ENCODE measurements around the gene KIF11.
"Not testable (repeated sequence)": the region's sequence is repeated elsewhere in the genome, so short reads cannot be mapped to it uniquely, and the experiment has no call there.

The KIF11 gene

DNA sequence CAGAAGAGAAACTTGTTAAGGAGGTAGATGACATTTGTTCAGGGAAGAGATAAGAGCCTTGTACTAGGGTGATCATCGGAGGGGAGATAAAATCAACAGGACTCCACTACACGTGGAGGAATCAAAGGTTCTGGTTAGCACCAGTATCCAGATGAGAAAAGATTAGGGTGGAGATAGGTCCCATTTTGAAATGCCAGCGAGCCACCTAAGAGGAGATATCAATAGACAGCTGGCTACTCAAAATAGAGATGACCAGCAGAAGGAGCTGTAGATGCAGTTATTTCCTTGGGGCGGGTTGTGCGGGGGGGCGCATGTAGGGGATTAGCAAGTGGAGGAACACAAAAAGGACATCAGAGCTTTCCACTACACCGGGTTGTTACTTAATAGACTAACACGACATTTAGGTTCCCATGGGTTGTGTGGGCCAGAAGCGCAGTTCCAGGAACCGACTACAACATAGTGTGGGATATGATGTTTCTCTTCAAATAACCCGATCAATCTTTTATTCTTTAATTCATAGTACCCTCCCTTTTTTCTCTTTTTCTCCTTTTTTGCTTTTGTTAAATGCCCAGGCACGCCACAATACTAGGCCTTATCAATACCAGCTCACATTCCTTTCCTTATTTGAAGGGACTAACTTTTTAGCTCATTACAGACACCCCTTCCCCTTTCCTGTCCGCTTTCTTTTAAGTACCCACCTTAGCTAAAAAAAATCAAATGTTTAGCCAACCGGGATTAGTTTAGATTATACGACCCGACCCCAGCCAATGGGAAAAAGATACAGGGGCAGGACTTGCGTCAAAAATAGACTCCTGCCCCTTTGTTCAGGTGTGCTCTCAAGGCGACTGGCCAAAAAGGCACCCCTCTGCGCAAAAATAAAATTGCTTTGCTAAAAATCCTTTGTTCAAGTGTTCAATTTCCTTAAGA is 2.0 kb upstream of the KIF11 start:
- peak in 1 of 2 donors; percentile 10 for DNase-seq (ENCODE audit: low read depth in 2 of 2)

DNA sequence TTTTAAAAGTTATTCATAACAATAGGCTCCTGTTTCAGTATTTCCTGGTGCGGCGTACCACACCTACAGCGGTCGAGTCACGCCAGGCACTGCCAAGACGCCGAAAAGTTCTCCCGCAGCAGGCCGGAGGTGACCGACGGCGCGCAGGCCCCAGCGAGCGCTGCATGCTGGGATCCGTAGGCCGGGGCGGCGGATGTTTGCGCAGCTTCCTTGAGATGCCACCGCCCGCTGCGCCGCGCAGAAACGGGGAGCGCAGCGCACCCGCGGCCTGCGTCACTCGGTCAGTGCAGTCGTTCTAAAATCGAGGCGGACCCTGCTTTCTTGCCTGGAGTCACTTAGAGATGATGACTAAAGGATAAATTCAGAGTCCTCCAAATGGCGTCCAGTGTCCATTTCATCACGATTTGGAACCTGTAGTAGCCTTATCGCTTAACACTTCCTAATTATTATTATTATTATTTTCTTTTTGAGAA is 1.3 kb upstream of the KIF11 start:
- DNase-seq (ENCODE audit: low read depth in 2 of 2) = peak; percentile 76 to 78

DNA sequence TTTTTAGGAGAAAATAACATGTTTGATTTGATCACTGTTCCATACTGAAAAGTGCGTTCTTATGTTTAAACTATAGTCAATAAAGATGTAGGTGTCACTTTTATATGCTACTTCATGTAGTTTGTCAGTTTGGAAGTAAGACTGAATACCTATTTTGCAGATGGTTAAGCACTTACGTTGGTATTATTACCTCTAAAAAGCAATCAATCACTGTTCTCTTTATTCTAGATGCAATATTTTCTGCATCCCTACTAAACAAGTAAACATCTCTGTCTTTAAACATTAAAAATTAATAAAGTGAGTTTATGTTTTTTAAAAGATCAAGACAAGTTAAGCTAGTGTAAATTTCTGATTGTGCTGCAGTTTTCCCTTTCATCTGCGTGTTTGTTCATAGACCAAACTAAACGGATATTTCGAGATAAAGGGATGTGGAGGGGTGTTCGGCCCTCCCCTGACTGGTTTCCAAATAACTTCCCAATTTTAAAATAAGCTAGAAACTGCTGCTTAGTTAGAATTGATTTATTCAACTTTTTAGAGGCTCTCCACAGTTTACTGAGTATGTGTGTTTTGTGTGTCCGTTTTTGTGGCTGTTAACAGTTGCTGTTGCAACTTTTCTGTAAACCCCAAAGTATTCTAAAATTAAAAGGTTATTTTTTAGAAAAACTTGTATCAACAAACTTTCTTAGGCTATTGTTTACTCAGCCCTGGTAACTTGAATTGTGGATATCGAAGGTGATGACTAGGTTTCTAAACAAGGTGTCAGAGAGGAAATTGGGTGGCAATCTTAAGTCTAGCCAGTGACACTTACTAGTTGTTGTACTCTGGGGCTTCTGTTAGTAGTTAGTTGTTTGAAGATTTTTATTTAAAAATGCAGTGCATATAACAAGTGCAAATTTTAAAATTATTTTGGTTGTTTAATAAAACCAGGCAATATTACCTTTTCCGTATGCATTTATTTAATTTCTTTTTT is 974 bp downstream of the KIF11 start:
- DNase-seq (ENCODE audit: low read depth in 2 of 2) = no peak

DNA sequence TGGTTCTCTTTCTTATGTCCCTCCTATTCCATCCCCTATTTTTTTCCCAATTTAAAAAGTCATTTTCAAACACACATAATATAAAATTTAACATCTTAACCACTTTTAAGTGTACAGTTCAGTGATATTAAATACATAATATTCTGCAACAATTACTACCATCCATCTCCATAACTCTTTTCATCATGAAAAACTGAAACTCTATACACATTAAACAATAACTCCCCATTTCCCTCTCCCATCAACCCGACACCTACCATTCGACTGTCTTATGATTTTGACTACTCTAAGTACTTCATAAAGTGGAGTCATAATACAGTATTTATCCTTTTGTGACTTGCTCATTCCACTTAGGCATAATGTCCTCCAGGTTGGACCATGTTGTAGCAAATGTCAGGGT is 2.6 kb downstream of the KIF11 start:
- DNase-seq (ENCODE audit: low read depth in 2 of 2) = no peak

DNA sequence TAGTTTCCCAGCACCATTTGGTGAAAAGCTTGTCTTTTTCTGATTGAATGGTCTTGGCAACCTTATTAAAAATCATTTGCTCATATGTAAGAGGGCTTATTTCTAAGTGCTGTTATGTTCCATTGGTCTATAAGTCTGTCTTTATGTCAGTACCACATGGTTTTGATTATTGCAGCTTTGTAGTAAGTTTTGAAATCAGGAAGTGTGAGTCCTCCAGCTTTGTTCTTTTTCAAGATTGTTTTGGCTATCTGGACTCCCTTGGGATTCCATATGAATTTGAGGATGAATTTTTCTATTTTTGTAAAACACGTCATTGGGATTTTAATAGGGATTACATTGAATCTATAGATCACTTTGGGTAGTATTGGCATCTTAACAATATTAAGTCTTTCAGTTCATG is 5.4 kb downstream of the KIF11 start:
- no peak for DNase-seq (ENCODE audit: low read depth in 2 of 2)

DNA sequence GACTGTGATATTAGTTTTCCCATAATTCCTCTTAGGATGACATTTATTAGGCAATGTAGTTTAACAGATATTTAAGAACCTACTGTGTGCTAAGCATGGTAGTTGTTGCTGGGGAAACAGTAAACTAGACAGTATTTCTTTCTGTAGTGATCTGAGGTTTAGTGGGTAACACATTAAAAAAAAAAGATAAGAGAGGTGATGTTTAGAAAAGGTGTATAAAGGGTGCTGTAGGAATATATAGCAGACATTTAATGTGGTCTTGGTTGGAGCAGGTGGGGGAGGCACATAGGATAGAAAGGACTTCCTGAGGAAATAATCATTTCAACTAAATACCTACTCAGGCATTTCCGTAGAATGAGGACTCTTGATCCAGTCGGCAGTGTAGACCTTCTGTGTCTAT is 11.9 kb downstream of the KIF11 start:
- DNase-seq (ENCODE audit: low read depth in 2 of 2) = no peak

DNA sequence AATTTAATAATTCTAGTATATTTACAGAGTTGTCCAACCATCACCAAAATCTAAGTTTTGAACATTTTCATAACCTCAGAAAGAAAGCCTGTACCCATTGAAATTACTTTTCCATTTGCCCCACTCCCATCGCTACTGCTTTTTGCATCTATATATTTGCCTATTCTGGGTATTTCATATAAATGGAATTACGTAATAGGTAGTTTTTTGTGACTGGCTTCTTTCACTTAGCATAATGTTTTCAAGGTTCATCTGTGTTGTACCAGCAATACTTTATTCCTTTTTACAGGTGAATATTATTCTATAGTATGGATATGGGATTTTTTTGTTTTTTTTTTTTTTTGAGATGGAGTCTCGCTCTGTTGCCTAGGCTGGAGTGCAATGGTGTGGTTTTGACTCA is 22.6 kb downstream of the KIF11 start:
- no peak for DNase-seq (ENCODE audit: low read depth in 2 of 2)

DNA sequence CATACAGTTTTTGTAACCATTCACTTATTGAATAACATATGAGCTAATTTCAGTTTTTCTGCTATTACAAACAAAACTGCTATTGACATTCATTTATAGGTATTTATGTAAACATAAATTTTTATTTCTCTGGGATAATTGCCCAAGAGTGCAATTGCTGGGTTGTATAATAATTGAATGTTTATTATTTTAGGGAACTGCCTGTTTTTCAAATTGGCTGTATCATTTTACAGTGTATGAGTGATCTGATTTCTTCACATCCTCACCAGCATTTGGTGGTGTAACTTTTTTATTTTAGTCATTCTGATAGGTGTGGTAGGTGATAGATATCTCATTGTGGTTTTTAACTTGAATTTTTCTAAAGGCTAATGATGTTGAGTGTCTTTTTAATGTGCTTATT is 26.4 kb downstream of the KIF11 start:
- no peak for DNase-seq (ENCODE audit: low read depth in 2 of 2)

DNA sequence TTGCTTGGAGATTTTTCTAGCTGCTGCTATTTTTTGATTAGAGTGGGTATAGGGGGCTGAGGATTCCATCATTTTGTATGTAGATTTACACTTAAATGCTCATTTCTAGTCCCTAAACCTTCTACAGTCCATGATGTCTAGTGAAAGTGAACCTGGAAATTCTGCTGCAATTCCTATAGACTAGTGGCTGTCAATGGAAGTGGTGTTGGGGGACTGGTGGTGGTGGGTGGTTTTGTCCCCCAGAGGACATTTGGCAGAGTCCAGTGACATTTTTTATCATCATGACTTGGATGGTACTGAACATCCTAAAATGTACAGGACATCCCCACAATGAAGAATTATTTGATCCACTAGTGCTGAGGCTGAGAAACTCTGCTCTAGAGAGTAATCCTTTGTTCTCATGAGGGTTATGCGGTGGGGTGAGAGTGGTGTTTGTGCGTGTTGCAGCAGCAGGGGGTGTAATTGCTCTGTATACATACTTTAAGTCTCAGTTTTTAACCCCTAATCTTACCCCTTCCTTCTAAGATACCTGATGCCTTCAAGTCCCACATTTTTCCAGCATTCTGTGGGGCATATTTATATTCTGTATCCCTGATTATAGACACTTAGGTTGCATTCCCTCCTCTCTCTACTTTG is 35.0 kb downstream of the KIF11 start:
- DNase-seq (ENCODE audit: low read depth in 2 of 2) = no peak

DNA sequence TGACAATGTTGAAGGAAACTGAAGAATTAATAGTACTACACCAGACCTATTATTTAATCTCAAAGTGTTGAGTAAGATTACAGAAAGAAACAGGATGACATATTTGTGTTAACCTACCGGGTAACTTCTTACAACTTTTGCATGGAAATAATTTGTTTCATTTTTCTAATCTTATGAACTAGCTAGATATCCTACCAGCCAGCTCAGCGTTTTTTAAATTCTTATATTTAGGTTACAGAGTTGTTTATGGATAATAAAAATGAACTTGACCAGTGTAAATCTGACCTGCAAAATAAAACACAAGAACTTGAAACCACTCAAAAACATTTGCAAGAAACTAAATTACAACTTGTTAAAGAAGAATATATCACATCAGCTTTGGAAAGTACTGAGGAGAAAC is 37.0 kb downstream of the KIF11 start:
- no peak for DNase-seq (ENCODE audit: low read depth in 2 of 2)

DNA sequence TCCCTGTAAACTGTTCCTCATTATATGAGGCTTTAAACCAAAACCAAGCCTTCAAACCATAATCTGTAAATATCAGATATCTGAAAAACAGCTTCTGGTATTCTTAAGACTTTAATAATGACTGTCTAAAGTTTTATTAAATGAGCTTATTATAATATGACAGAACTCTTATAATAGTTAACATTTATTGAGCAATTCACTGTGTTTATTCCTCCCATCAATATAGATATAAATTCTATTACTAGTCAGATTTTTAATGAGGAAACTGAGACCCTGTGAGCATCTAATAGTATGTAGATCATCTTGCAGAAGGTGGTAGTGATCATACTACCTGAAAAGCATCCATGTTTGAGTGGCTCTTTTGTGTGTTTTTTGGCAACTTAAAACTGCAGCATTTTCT is 45.1 kb downstream of the KIF11 start:
- DNase-seq (ENCODE audit: low read depth in 2 of 2) = no peak

DNA sequence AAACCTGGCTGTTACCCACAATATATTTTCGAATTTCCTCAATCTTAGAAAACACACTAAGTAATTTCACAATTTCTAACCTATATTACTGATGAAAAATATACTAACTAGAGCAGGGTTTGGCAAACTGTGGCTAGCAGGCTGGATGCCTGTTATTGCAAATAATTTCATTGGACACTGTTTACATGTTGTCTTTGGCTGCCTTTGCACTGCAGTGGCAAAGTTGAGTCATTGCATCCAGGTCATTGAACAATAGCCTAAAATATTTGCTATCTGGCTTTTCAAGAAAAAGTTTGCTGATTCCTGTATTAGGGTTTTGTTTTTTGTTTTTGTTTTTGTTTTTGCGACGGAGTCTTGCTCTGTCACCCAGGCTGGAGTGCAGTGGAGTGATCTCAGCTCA is 47.2 kb downstream of the KIF11 start:
- DNase-seq (ENCODE audit: low read depth in 2 of 2) = no peak

DNA sequence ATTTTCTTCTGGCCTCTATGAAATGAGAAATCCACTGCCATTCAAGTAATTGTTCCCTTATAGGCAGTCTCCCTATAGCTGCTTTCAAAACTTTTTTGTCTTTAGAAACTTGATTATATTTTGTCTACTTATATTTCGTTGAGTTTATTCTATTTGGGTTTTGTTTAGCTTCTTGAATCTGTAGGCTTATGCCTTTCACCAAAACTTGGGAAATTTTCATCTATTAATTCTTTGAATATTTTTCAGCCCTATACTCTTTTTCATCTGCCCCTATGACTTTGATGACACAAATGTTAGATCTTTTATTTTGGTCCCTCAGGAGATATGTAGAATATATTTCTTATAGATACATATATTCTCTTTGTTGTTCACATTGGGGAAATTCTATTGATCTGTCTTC is 48.6 kb downstream of the KIF11 start:
- DNase-seq (ENCODE audit: low read depth in 2 of 2) = no peak

DNA sequence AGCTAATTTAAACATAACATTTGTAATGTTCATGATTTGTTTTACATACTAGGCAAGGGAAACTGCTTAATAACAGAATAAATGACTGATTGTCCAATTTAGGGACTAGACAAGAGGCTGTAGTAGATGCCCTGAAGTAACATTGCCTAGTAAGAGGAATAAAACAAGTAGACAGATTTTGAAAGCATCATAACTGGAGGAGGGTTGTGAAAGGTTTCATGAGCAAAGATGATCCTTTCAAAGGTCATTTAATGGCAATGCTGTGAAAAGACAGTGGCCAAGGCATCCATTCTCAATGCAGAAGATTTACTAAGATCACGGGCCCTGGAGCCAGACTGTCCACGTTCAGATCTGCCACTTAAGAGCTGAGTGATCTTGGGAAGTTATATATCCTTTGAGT is 52.0 kb downstream of the KIF11 start:
- DNase-seq (ENCODE audit: low read depth in 2 of 2) = no peak

DNA sequence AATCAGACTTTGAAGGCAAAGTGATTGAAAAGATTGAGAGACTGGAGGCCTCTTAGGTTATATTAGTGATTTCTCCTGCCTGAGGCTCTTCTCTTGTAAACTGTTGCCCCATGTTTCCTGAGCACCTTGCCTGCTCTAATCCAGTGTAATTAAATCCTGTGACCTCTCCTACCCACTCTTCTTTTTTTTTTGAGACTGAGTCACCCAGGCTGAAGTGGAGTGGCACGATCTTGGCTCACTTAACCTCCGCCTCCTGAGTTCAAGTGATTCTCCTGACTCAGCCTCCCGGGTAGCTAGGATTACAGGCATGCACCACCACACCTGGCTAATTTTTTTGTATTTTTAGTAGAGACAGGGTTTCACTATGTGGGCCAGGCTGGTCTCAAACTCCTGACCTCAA is 57.9 kb downstream of the KIF11 start:
- not testable (repeated sequence) for DNase-seq (ENCODE audit: low read depth in 2 of 2)

DNA sequence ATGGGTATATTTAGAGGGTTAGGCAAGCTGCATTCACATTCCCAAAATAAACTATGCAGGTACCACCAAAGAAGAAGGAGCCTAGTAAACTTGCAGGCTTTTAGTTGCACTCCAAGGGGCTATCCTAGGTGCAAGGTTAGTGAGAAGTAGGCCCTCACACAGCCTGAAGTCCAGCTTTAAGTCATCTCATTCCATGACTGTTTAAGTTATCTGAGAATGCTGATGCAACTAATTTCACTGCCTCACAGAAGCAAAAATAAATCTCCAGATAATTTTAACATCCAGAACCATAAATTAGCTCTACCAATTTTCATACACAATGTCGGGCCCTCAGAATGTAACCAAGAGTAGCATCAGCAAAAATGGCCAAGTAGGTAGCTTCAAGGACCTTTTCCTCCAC is 62.5 kb downstream of the KIF11 start:
- DNase-seq (ENCODE audit: low read depth in 2 of 2) = no peak

DNA sequence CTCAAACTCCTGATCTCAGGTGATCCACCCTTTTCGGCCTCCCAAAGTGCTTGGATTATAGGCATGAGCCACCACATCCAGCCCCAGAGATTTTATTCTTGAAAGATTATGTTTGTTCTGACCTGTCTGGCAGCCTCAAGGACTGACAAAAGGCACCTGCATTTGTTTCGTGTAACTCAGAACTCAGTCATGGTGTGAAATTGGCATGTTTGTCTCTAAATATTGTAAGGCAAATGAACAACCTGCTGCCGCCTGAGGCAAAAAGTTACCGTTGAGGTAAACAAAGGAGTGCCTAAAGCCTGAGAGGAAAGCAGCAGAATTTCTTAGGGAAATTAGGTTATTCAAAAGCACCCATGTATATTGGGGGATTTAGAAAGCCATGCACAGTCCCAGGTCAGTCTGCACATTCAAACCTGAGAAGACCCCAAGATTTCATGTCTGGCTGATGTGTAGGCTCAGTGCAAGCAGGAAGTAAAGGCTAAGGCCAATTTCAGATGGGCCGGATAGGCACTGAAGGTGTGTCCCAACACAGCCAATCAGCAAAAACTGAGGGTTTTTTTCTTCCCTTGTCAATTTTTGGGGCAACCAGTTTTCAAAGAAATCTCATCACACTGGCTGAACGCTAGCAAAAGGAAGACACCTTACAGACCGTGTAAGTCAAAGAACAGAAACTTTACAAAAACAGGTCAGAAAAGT is 63.5 kb downstream of the KIF11 start:
- no peak for DNase-seq (ENCODE audit: low read depth in 2 of 2)

DNA sequence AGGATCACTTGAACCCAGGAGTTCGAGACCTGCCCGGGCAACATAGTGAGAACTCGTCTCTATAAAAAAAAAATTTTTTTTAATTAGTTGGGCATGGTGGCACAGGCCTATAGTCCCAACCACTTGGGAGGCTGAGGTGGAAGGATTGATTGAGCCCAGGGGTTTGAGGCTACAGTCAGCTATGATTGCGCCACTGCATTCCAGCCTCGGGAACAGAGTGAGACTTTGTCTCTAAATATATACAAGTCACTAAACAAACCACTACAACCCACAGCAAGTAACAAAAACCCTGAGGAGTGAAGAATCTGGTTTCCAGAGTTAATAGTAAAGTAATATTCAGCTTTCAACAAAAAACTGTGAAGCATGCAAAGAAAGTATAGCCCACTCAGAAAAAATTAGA is 64.1 kb downstream of the KIF11 start:
- no peak for DNase-seq (ENCODE audit: low read depth in 2 of 2)

DNA sequence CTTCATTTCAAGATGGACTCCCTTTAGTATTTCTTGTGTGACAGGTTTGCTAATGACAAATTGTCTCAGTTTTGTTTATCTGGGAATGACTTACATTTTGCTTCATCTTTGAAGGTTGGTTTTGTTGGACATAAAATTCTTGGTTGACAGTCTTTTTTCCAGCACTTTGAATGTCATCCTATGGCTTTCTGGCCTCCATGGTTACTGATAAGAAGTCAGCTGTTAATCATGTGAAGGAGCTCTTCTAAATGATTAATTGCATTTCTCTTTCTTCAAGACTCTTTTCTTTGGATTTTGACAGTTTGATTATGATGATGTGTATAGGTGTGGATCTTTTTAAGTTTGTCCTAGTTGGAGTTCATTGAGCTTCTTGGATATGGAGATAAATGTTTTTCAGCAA is 69.9 kb downstream of the KIF11 start:
- no peak for DNase-seq (ENCODE audit: low read depth in 2 of 2)

DNA sequence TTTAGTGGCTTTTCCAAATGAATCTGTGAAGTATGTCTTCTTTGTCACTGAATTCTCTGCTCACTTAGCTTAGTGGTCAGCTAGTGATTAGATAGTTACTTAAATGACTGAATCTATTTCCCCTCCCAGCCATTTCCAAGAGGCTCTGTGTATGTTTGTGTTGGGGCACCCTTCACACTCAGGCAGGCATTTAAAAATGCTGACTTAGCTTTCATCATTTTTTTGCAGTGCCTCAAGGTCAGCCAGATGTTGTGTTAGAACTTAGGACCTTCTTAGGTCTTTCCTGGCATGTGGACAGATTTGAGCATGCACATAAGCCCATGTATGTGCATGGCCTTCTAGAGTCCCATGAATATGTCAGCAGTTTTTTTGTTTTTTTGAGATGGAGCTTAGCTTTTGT is 71.4 kb downstream of the KIF11 start:
- no peak for DNase-seq (ENCODE audit: low read depth in 2 of 2)

DNA sequence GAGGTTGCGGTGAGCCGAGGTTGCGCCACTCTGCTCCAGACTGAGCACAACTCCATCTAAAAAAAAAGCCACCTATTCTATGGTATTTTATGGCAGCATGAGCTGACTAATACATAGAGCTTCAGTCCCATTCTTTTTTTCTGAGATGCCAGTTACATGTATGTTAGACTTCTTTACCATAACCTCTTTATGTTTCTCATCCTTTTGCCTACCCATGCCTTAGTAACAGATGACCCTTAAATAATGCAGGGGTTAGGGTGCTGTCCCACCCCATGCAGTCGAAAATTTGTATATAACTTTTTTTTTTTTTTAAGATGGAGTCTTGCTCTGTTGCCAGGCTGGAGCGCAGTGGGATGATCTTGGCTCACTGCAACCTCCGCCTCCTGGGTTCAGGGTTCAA is 74.1 kb downstream of the KIF11 start:
- no peak for DNase-seq (ENCODE audit: low read depth in 2 of 2)

DNA sequence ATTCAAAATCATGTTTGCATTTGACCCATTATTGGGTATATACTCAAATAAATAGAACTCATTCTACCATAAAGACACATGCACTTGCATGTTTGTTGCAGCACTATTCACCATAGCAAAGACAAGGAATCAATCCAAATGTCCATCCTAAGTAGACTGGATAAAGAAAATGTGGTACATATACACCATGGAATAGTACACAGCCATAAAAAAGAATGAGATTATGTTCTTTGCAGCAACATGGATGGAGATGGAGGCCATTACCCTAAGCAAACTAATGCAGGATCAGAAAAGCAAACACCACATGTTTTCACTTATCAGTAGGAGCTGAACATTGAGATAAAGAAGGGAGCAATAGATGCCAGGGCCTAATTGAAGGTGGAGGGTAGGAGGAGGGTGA is 84.8 kb downstream of the KIF11 start:
- DNase-seq (ENCODE audit: low read depth in 2 of 2) = no peak

Measured in activated CD4-positive, alpha-beta T cell treated with anti-CD3 and anti-CD28 coated beads for 24 hours (primary cell).